Measurements from ENCODE around the gene SYTL3. TPM values are rescaled to one million over a fixed set of nuclear protein-coding genes. Genes with fewer than 3 reads are reported as not detected.
"Not testable (repeated sequence)": the region's sequence is repeated elsewhere in the genome, so short reads cannot be mapped to it uniquely, and the experiment has no call there.

The SYTL3 gene
- total RNA-seq, 4 donors from 2014 or later = 3.0 to 16.7 (median 6.7) TPM

DNA sequence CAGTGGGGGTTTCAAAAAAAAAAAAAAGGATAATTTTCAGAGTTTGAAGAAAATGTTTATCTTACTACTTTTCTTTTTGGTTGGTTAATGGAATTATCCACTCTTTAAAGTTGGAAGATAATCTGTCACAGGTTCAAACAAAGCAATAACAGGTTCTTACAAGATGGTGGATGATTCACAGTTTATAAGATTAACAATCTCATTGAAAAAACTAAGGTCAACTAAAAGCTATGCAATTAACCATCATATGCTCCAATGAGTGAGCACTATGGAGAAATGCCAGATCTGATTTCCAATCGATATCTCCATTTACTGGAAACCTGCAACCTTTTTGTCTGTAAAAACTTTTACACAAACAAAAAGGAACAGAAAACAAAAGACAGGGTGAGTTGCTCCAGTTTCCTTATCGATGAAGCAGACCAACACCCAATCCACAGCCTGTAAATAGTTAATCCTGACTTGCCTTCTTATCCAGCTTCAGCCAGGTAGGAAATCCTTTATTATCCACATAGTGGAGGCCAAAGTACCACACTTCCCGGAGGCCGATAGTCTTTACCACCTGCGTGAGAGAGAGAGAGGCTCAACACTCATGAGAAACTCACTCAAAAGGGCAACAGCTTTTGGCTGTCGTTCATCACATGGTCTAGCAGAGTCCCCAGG is 136.9 kb downstream of the SYTL3 start:
- H3K4me3 ChIP-seq = no peak overlapping the region
- ATAC-seq (no peak), DNase-seq (no peak)
- H3K9me3 ChIP-seq = no peaks in the 10 kb centered on the region
- no peak overlapping the region for H3K27ac ChIP-seq
- no peak for TF ChIP-seq POLR2A (IDR thresholded peaks at IDR 0.05)
- TF ChIP-seq, protein P1, sequence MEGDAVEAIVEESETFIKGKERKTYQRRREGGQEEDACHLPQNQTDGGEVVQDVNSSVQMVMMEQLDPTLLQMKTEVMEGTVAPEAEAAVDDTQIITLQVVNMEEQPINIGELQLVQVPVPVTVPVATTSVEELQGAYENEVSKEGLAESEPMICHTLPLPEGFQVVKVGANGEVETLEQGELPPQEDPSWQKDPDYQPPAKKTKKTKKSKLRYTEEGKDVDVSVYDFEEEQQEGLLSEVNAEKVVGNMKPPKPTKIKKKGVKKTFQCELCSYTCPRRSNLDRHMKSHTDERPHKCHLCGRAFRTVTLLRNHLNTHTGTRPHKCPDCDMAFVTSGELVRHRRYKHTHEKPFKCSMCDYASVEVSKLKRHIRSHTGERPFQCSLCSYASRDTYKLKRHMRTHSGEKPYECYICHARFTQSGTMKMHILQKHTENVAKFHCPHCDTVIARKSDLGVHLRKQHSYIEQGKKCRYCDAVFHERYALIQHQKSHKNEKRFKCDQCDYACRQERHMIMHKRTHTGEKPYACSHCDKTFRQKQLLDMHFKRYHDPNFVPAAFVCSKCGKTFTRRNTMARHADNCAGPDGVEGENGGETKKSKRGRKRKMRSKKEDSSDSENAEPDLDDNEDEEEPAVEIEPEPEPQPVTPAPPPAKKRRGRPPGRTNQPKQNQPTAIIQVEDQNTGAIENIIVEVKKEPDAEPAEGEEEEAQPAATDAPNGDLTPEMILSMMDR (IDR thresholded peaks at IDR 0.05 in 4 of 5, conservative IDR thresholded peaks at IDR 0.05 in 1 of 5) = no peak
- in situ Hi-C loops (cut with MboI; ENCODE audit: low sequenced_read_pairs in 4 of 4) = no loop called here
- H3K36me3 ChIP-seq = peaks cover 0 to 38% of the 10 kb centered on the region in 2 donors
- intact Hi-C loops (cut with DNase I; ENCODE audit: low total_unique reads) = no loop called here
- H3K27me3 ChIP-seq = no peaks in the 10 kb centered on the region
- H3K4me1 ChIP-seq = peaks cover 0 to 7% of the 10 kb centered on the region in 2 donors

DNA sequence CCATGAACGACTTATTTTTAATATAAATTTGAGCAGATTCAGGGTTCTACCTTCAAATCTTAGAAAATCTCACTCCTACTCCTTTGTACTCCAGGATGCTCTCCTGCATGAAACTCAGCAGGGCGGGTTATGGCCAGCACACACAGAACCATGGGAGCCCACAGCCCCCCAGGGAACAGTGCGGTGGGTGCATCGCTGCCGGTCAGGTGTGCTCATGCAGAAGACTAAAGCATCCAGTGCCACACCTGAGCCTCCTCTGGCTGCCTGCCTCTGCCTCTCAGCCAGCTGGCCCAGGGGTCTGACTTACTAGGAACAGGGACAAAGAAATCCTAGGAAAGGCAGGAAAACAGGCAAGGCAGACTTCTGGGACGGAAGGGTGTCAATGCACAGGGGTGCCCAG is 137.5 kb downstream of the SYTL3 start:
- intact Hi-C loops (cut with DNase I; ENCODE audit: low total_unique reads) = no loop called here
- Histone ChIP-seq H3K27ac (no peak overlapping the region), H3K4me1 (peaks cover 0 to 7% of the 10 kb centered on the region in 2 donors), H3K36me3 (peaks cover 0 to 35% of the 10 kb centered on the region in 2 donors), H3K9me3 (no peaks in the 10 kb centered on the region), H3K27me3 (no peaks in the 10 kb centered on the region), H3K4me3 (no peak overlapping the region)
- TF ChIP-seq POLR2A (IDR thresholded peaks at IDR 0.05) = no peak
- TF ChIP-seq, protein P1 (IDR thresholded peaks at IDR 0.05 in 4 of 5, conservative IDR thresholded peaks at IDR 0.05 in 1 of 5) = no peak
- ATAC-seq = no peak
- in situ Hi-C loops (cut with MboI; ENCODE audit: low sequenced_read_pairs in 4 of 4) = no loop called here
- no peak for DNase-seq

GRCh38 chr6:158789115-158789917 is 139.5 kb downstream of the SYTL3 start:
- H3K4me1 ChIP-seq = peaks cover 0 to 7% of the 10 kb centered on the region in 2 donors
- ATAC-seq (no peak), DNase-seq (no peak)
- H3K9me3 ChIP-seq = no peaks in the 10 kb centered on the region
- peaks cover 0 to 16% of the 10 kb centered on the region in 2 donors for H3K36me3 ChIP-seq
- no peak overlapping the region for H3K4me3 ChIP-seq
- TF ChIP-seq POLR2A (IDR thresholded peaks at IDR 0.05) = no peak
- TF ChIP-seq, protein P1 (IDR thresholded peaks at IDR 0.05 in 4 of 5, conservative IDR thresholded peaks at IDR 0.05 in 1 of 5) = no peak
- in situ Hi-C loops (cut with MboI; ENCODE audit: low sequenced_read_pairs in 4 of 4) = no loop called here
- H3K27ac ChIP-seq = no peak overlapping the region
- H3K27me3 ChIP-seq = no peaks in the 10 kb centered on the region
- intact Hi-C loops (cut with DNase I; ENCODE audit: low total_unique reads) = no loop called here

GRCh38 chr6:158791274-158791855 is 141.5 kb downstream of the SYTL3 start:
- Histone ChIP-seq H3K36me3 (no peaks in the 10 kb centered on the region), H3K27ac (peak overlapping the region in 1 of 4 donors; percentile 47), H3K4me3 (no peak overlapping the region), H3K27me3 (no peaks in the 10 kb centered on the region), H3K9me3 (no peaks in the 10 kb centered on the region), H3K4me1 (peaks cover 0 to 7% of the 10 kb centered on the region in 2 donors)
- DNase-seq (no peak), ATAC-seq (peak in 1 of 2 donors; percentile 1)
- in situ Hi-C loops (cut with MboI; ENCODE audit: low sequenced_read_pairs in 4 of 4) = no loop called here
- no peak for TF ChIP-seq POLR2A (IDR thresholded peaks at IDR 0.05)
- TF ChIP-seq, protein P1 (IDR thresholded peaks at IDR 0.05 in 4 of 5, conservative IDR thresholded peaks at IDR 0.05 in 1 of 5) = no peak
- intact Hi-C loops (cut with DNase I; ENCODE audit: low total_unique reads) = loop anchor here (2.0 kb wide), 1 partner anchor 211 kb away; no protein-coding TSS in a partner anchor

DNA sequence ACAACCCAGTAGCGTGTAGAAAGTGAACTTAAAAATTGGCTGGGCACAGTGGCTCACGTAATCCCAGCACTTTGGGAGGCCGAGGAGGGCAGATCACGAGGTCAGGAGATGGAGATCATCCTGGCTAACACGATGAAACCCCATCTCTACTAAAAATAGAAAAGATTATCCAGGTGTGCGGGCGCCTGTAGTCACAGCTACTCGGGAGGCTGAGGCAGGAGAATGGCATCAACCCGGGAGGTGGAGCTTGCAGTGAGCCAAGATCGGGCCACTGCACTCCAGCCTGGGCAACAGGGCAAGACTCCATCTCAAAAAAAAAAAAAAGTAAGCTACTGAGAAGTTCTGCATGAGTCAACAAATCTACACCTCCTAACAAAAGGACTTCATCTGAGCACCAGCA is 142.7 kb downstream of the SYTL3 start:
- H3K36me3 ChIP-seq; H3K9me3 ChIP-seq; H3K4me3 ChIP-seq; H3K27me3 ChIP-seq; H3K4me1 ChIP-seq; in situ Hi-C loops (cut with MboI; ENCODE audit: low sequenced_read_pairs in 4 of 4): not testable (repeated sequence)
- peak overlapping the region in 1 of 4 donors; percentile 69 for H3K27ac ChIP-seq
- intact Hi-C loops (cut with DNase I; ENCODE audit: low total_unique reads) = loop anchor here (2.0 kb wide), 1 partner anchor 180 kb away; no protein-coding TSS in a partner anchor
- peak; percentile 24 to 65 for ATAC-seq
- peak in 1 of 2 donors; percentile 59 for DNase-seq

Measured in gastrocnemius medialis (tissue), 4 donors.